Measurements from ENCODE around the gene CDH16.

Gene CDH16

DNA sequence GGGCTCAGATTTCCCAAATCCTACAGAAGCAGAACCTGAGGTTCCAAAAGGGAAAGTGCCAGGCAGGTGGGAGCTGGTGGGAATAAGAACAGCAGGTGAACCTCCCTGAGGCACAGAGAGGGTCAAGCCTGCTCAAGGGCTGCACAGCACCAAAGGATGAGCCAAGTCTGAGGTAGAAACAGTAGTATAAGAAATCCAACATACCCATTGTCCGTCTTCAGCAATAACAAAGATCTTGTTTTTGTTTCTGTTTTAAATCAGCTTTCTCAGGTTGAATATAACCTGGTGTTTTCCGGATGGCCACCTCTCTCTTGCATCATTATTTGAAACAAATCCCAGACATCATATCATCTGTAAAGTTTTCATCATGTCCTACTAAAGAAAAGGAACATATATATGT, 31.8 kb upstream of the CDH16 start:
- Histone ChIP-seq H3K4me3 (ENCODE audit: low read length, poor library complexity, severe bottlenecking) (no peak overlapping the region), H2AFZ (ENCODE audit: low read length) (no peak overlapping the region), H3K27me3 (ENCODE audit: insufficient read depth, low read length, poor library complexity, severe bottlenecking) (no peaks in the 10 kb centered on the region), H3K9me3 (ENCODE audit: insufficient read depth, low read depth, low read length) (no peaks in the 10 kb centered on the region), H3K4me1 (ENCODE audit: insufficient read depth, low read length, poor library complexity, severe bottlenecking) (no peaks in the 10 kb centered on the region), H3K79me2 (ENCODE audit: insufficient read depth, low read length) (no peaks in the 10 kb centered on the region), H3K36me3 (ENCODE audit: insufficient read depth, low read length) (no peaks in the 10 kb centered on the region), H3K4me2 (ENCODE audit: low read depth, low read length, poor library complexity, severe bottlenecking) (no peak overlapping the region), H3K9me2 (replicated peaks; ENCODE audit: low read depth, low read length) (no peaks in the 10 kb centered on the region), H3K9ac (ENCODE audit: low read depth, low read length, poor library complexity, severe bottlenecking) (no peak overlapping the region), H4K20me1 (ENCODE audit: insufficient read depth, low read length, poor library complexity, severe bottlenecking) (no peaks in the 10 kb centered on the region), H3F3A (ENCODE audit: low read depth) (no peaks in the 10 kb centered on the region)
- TF ChIP-seq, protein P1, sequence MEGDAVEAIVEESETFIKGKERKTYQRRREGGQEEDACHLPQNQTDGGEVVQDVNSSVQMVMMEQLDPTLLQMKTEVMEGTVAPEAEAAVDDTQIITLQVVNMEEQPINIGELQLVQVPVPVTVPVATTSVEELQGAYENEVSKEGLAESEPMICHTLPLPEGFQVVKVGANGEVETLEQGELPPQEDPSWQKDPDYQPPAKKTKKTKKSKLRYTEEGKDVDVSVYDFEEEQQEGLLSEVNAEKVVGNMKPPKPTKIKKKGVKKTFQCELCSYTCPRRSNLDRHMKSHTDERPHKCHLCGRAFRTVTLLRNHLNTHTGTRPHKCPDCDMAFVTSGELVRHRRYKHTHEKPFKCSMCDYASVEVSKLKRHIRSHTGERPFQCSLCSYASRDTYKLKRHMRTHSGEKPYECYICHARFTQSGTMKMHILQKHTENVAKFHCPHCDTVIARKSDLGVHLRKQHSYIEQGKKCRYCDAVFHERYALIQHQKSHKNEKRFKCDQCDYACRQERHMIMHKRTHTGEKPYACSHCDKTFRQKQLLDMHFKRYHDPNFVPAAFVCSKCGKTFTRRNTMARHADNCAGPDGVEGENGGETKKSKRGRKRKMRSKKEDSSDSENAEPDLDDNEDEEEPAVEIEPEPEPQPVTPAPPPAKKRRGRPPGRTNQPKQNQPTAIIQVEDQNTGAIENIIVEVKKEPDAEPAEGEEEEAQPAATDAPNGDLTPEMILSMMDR (conservative IDR thresholded peaks at IDR 0.05; ENCODE audit: low read length) = no peak
- TF ChIP-seq EZH2phosphoT487 (IDR thresholded peaks at IDR 0.05; ENCODE audit: borderline replicate concordance) = no peak

- Histone ChIP-seq H3K9me2 (replicated peaks; ENCODE audit: low read depth, low read length) (no peaks in the 10 kb centered on the region), H3K27me3 (ENCODE audit: insufficient read depth, low read length, poor library complexity, severe bottlenecking) (no peaks in the 10 kb centered on the region), H3K79me2 (ENCODE audit: insufficient read depth, low read length) (no peaks in the 10 kb centered on the region), H3K4me1 (ENCODE audit: insufficient read depth, low read length, poor library complexity, severe bottlenecking) (no peaks in the 10 kb centered on the region), H3K9ac (ENCODE audit: low read depth, low read length, poor library complexity, severe bottlenecking) (no peak overlapping the region), H3K9me3 (ENCODE audit: insufficient read depth, low read depth, low read length) (no peaks in the 10 kb centered on the region), H4K20me1 (ENCODE audit: insufficient read depth, low read length, poor library complexity, severe bottlenecking) (no peaks in the 10 kb centered on the region), H3F3A (ENCODE audit: low read depth) (no peaks in the 10 kb centered on the region), H3K4me3 (ENCODE audit: low read length, poor library complexity, severe bottlenecking) (no peak overlapping the region), H3K36me3 (ENCODE audit: insufficient read depth, low read length) (no peaks in the 10 kb centered on the region), H2AFZ (ENCODE audit: low read length) (no peak overlapping the region), H3K4me2 (ENCODE audit: low read depth, low read length, poor library complexity, severe bottlenecking) (no peak overlapping the region)
- no peak for TF ChIP-seq EZH2phosphoT487 (IDR thresholded peaks at IDR 0.05; ENCODE audit: borderline replicate concordance)
- TF ChIP-seq, protein P1 (conservative IDR thresholded peaks at IDR 0.05; ENCODE audit: low read length) = no peak
Observed at GRCh38 chr16:66949472-66949871, 30.8 kb upstream of the CDH16 start.

DNA sequence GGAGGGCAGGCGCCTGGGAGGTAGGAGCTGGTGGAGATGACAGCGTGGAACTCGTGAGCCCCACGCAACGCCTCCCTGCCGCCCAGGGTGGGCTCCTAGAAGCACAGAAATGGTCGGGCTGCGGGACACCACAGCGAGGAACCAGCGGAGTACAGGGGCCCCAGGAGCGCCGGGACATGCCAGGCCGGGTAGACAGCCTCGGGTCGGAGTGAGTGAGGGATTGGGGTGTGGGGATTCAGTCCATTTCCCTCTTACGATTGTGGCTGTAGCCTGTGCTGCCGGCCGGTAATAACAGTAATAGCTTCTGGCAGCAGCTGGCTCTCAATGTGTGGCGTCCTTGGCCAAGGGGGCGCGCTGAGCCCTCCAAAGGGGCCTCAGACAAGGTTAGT, 30.1 kb upstream of the CDH16 start:
- Histone ChIP-seq H3K79me2 (ENCODE audit: insufficient read depth, low read length) (no peaks in the 10 kb centered on the region), H3K27me3 (ENCODE audit: insufficient read depth, low read length, poor library complexity, severe bottlenecking) (no peaks in the 10 kb centered on the region), H4K20me1 (ENCODE audit: insufficient read depth, low read length, poor library complexity, severe bottlenecking) (no peaks in the 10 kb centered on the region), H3K9me3 (ENCODE audit: insufficient read depth, low read depth, low read length) (no peaks in the 10 kb centered on the region), H2AFZ (ENCODE audit: low read length) (no peak overlapping the region), H3K4me1 (ENCODE audit: insufficient read depth, low read length, poor library complexity, severe bottlenecking) (no peaks in the 10 kb centered on the region), H3K9me2 (replicated peaks; ENCODE audit: low read depth, low read length) (no peaks in the 10 kb centered on the region), H3K4me2 (ENCODE audit: low read depth, low read length, poor library complexity, severe bottlenecking) (no peak overlapping the region), H3K36me3 (ENCODE audit: insufficient read depth, low read length) (no peaks in the 10 kb centered on the region), H3F3A (ENCODE audit: low read depth) (no peaks in the 10 kb centered on the region), H3K9ac (ENCODE audit: low read depth, low read length, poor library complexity, severe bottlenecking) (no peak overlapping the region), H3K4me3 (ENCODE audit: low read length, poor library complexity, severe bottlenecking) (no peak overlapping the region)
- TF ChIP-seq EZH2phosphoT487 (IDR thresholded peaks at IDR 0.05; ENCODE audit: borderline replicate concordance) = no peak
- TF ChIP-seq, protein P1 (conservative IDR thresholded peaks at IDR 0.05; ENCODE audit: low read length) = no peak

Measured in Loucy (cell line).